Endodermal cell (in vitro differentiated cells): ENCODE measurements around the gene ACSL5. TPM values are rescaled to one million over a fixed set of nuclear protein-coding genes. Genes with fewer than 3 reads are reported as not detected.
"Not testable (repeated sequence)": the region's sequence is repeated elsewhere in the genome, so short reads cannot be mapped to it uniquely, and the experiment has no call there.

Experiments
- DNase-seq: peaks from one replicate; pipeline ENCODE4 v3.0.0-alpha.2; 2017
- H3K27ac ChIP-seq: 2 replicates; pipeline ENCODE4 v1.5.1; 2013; ENCODE audit warnings: mild to moderate bottlenecking, low read depth, low read length, moderate library complexity
- H3K27me3 ChIP-seq: 2 replicates; pipeline ENCODE4 v1.6.1; 2013; ENCODE audit warnings: mild to moderate bottlenecking, low read length, moderate library complexity; ENCODE audit not compliant: insufficient read depth, control insufficient read depth, poor library complexity, severe bottlenecking
- H3K36me3 ChIP-seq: 2 replicates; pipeline ENCODE4 v1.7.0; 2013; ENCODE audit warnings: mild to moderate bottlenecking, low read length, moderate library complexity; ENCODE audit not compliant: control insufficient read depth, insufficient read depth
- H3K4me1 ChIP-seq: one replicate; pipeline ENCODE4 v1.7.0; 2013; ENCODE audit warnings: low read length; ENCODE audit not compliant: control insufficient read depth, insufficient read depth
- H3K4me3 ChIP-seq: 2 replicates; pipeline ENCODE4 v1.5.1; 2013; ENCODE audit warnings: mild to moderate bottlenecking, low read length, moderate library complexity
- H3K9ac ChIP-seq: 2 replicates; pipeline ENCODE4 v1.6.1; 2013; ENCODE audit warnings: mild to moderate bottlenecking, low read length, moderate library complexity; ENCODE audit not compliant: poor library complexity, severe bottlenecking; ENCODE audit errors: extremely low read depth
- H3K9me3 ChIP-seq: 2 replicates; pipeline ENCODE4 v1.6.1; 2013; ENCODE audit warnings: mild to moderate bottlenecking, low read length, moderate library complexity; ENCODE audit not compliant: control insufficient read depth
- H3K27ac Mint-ChIP-seq: 2 replicates; pipeline ENCODE4 v1.8.0; 2020; ENCODE audit warnings: mixed read lengths
- H3K27me3 Mint-ChIP-seq: 2 replicates; pipeline ENCODE4 v1.8.0; 2021; ENCODE audit warnings: mild to moderate bottlenecking, mixed read lengths; ENCODE audit not compliant: insufficient read depth
- H3K36me3 Mint-ChIP-seq: 2 replicates; pipeline ENCODE4 v1.8.0; 2020; ENCODE audit warnings: low read depth, mixed read lengths
- H3K4me1 Mint-ChIP-seq: 2 replicates; pipeline ENCODE4 v1.8.0; 2020; ENCODE audit warnings: mixed read lengths
- H3K4me3 Mint-ChIP-seq: 2 replicates; pipeline ENCODE4 v1.8.0; 2020; ENCODE audit warnings: mild to moderate bottlenecking, moderate library complexity, mixed read lengths
- H3K9me3 Mint-ChIP-seq: 2 replicates; pipeline ENCODE4 v1.8.0; 2020; ENCODE audit warnings: mild to moderate bottlenecking, mixed read lengths
- WGBS, 2 experiments: methylation state at CpG; one replicate each; pipeline versions ENCODE4 v1.1.5 to v1.1.7; 2013; ENCODE audit warnings: missing lambda C conversion rate in 2 of 2, mixed read lengths in 1 of 2; ENCODE audit not compliant: insufficient coverage in 1 of 2, insufficient read length in 1 of 2; 5-methylcytosine and 5-hydroxymethylcytosine counted together
- total RNA-seq, 2 donors: library from RNA; stranded (reverse); fragmentation: NEBNext Ultra II Directional in 1 of 2; extraction: Animal tissue kit (Norgen Biotek cat#: 25700) in 1 of 2; gene quantifications; 2 replicates in 1 of 2; 3 replicates in 1 of 2; pipeline ENCODE4 v1.2.1, GENCODE V29; 2021
- TF ChIP-seq, protein P1 (sequence below): fragments of 200-600 bp; sonication (generic); conservative IDR thresholded peaks from 2 replicates; pipeline ENCODE4 v1.5.0; 2021; ENCODE audit warnings: antibody characterized with exemption, mild to moderate bottlenecking

The ACSL5 gene
- total RNA-seq, 2 donors from 2014 or later = not detected

DNA sequence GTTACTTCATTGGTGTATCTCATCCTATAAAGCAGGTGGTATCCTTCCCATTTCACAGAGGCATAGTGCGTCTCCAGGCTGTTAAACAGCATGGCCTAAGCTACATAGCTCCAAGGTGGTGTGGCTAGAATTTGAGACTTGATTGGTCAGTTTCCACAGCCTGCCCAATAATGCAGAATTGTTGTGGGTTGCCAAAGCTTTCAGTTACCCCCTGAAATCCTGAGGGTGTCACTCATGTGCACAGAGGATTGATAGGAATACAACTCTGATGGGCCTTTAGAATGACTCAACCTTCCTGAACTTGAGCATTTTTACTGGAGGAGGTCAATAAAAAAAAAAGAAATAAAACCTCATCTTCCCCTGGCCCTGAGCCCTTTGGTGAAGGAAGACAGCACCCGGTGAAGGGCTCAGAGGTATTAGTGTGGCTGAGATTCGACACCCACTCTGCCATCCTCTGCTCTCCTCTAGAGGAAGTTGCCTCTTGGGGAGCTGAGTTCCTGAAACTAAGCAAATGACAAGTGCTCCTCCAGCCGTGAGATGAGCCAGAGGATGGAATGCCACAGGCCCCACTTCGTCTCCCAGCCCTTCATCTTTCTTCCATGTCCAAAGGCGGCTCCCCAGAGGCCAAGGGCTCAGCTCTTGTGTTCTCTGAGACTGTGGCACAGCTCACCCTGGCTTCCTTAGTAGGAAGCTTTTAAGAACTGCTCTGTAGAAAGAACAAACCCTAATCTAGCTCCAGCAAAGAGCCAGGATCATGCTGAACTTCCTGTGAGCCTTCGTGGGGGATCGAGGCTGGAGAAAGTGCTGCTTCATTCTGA is 1.0 kb downstream of the ACSL5 start:
- Histone ChIP-seq H3K27ac (no peak overlapping the region), H3K4me1 (no peaks in the 10 kb centered on the region), H3K27me3 (no peaks in the 10 kb centered on the region), H3K9ac (no peak overlapping the region), H3K4me3 (no peak overlapping the region), H3K36me3 (no peaks in the 10 kb centered on the region), H3K9me3 (no peaks in the 10 kb centered on the region)
- no peak overlapping the region for H3K27ac Mint-ChIP-seq
- H3K4me1 Mint-ChIP-seq = peaks cover 13% of the 10 kb centered on the region
- peaks cover 20% of the 10 kb centered on the region for H3K9me3 Mint-ChIP-seq
- no peaks in the 10 kb centered on the region for H3K36me3 Mint-ChIP-seq
- H3K4me3 Mint-ChIP-seq = no peak overlapping the region
- TF ChIP-seq, protein P1, sequence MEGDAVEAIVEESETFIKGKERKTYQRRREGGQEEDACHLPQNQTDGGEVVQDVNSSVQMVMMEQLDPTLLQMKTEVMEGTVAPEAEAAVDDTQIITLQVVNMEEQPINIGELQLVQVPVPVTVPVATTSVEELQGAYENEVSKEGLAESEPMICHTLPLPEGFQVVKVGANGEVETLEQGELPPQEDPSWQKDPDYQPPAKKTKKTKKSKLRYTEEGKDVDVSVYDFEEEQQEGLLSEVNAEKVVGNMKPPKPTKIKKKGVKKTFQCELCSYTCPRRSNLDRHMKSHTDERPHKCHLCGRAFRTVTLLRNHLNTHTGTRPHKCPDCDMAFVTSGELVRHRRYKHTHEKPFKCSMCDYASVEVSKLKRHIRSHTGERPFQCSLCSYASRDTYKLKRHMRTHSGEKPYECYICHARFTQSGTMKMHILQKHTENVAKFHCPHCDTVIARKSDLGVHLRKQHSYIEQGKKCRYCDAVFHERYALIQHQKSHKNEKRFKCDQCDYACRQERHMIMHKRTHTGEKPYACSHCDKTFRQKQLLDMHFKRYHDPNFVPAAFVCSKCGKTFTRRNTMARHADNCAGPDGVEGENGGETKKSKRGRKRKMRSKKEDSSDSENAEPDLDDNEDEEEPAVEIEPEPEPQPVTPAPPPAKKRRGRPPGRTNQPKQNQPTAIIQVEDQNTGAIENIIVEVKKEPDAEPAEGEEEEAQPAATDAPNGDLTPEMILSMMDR = no peak
- no peaks in the 10 kb centered on the region for H3K27me3 Mint-ChIP-seq
- peak; percentile 58 for DNase-seq
- WGBS, 2 experiments = 80 to 85% methylated on average over 5 to 8 of the region's 8 CpGs

DNA sequence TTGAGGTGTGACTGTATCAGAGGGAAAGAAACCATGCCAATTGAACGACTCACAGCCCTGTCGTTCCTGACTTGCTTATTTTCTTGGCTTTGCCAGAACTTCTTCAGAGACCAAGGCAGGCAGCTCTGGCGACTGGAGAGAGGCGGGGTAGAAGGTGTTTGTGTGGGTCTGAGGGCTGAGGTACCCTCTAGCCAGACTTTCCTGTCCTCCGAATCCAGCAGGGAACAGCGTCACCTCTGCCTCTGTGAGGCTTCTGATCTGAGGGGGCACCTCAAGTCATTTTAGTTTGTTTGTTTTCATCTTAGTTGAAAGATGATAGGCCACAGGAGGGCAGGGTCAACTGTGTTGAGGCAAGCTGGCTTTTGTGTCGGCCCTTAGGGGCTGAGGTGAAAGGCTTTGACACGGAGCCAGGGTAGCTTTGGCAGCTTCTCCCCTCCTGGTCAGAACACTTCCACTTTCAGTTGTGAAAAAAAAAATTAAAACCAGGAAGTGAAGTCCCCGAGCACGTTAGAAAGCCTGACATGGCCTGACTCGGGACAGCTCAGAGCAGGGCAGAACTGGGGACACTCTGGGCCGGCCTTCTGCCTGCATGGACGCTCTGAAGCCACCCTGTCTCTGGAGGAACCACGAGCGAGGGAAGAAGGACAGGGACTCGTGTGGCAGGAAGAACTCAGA is 1.9 kb downstream of the ACSL5 start:
- Histone ChIP-seq H3K36me3 (no peaks in the 10 kb centered on the region), H3K9ac (no peak overlapping the region), H3K4me3 (no peak overlapping the region), H3K9me3 (no peaks in the 10 kb centered on the region), H3K27me3 (no peaks in the 10 kb centered on the region), H3K4me1 (no peaks in the 10 kb centered on the region), H3K27ac (no peak overlapping the region)
- peaks cover 16% of the 10 kb centered on the region for H3K9me3 Mint-ChIP-seq
- no peak for DNase-seq
- WGBS, 2 experiments = 81 to 87% methylated on average over 8 to 16 of the region's 16 CpGs
- H3K27ac Mint-ChIP-seq = peak overlapping the region; percentile 30
- TF ChIP-seq, protein P1 = no peak
- H3K4me3 Mint-ChIP-seq = no peak overlapping the region
- H3K27me3 Mint-ChIP-seq = no peaks in the 10 kb centered on the region
- peaks cover 13% of the 10 kb centered on the region for H3K4me1 Mint-ChIP-seq
- H3K36me3 Mint-ChIP-seq = no peaks in the 10 kb centered on the region

DNA sequence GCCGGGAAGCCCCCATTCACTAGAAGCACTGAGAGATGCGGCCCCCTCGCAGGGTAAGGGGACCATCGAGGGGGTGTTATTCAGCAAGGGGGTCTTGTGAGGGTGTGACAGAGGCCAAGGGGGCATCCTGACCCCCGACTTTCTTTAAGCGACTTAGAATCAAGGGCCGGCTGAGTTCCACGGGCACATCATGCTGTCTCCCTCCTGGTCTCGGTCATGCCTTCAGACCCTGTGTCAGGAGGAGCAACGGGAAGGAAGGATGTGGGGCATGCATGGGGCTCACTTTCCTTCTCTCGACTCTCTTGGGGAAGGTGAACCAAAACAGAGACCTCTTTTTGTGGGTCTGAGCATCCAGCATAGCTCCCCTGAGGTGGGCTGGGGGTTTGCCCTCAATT is 2.5 kb downstream of the ACSL5 start:
- H3K27ac ChIP-seq = no peak overlapping the region
- Mint-ChIP-seq H3K4me3 (no peak overlapping the region), H3K36me3 (no peaks in the 10 kb centered on the region), H3K27ac (no peak overlapping the region), H3K27me3 (no peaks in the 10 kb centered on the region), H3K4me1 (peaks cover 13% of the 10 kb centered on the region), H3K9me3 (peaks cover 11% of the 10 kb centered on the region)
- TF ChIP-seq, protein P1 = no peak
- no peaks in the 10 kb centered on the region for H3K36me3 ChIP-seq
- no peak overlapping the region for H3K4me3 ChIP-seq
- DNase-seq = no peak
- H3K9me3 ChIP-seq = no peaks in the 10 kb centered on the region
- no peaks in the 10 kb centered on the region for H3K4me1 ChIP-seq
- WGBS, 2 experiments = 89 to 93% methylated on average over 9 to 11 of the region's 11 CpGs
- H3K9ac ChIP-seq = no peak overlapping the region
- H3K27me3 ChIP-seq = no peaks in the 10 kb centered on the region

DNA sequence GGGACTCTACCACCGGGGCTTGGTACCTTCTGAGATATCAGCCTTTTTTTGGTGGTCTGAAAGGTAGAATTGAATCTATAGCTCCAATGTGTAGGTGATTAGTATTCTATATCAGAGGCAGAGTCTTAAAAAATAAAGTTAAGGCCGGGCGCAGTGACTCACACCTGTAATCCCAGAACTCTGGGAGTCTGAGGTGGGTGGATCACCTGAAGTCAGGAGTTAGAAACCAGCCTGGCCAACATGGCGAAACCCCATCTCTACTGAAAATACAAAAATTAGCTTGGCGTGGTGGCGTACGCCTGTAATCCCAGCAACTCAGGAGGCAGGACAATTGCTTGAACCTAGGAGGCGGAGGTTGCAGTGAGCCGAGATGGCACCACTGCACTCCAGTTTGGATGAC is 3.2 kb downstream of the ACSL5 start:
- H3K4me3 Mint-ChIP-seq, H3K36me3 ChIP-seq, H3K9ac ChIP-seq, H3K27ac Mint-ChIP-seq, H3K9me3 Mint-ChIP-seq, H3K9me3 ChIP-seq, H3K27me3 Mint-ChIP-seq, DNase-seq, H3K4me1 ChIP-seq, H3K36me3 Mint-ChIP-seq, H3K27ac ChIP-seq, H3K27me3 ChIP-seq, H3K4me3 ChIP-seq: not testable (repeated sequence)
- peaks cover 13% of the 10 kb centered on the region for H3K4me1 Mint-ChIP-seq
- 95 to 96% methylated on average over 8 to 9 of the region's 9 CpGs for WGBS, 2 experiments
